SKM-1 (cell line): ENCODE data around the gene VMAC.
"Not testable (repeated sequence)": the region's sequence is repeated elsewhere in the genome, so short reads cannot be mapped to it uniquely, and the experiment has no call there.

Source experiments
- DNase-seq: peaks from one replicate; lab custom pipeline; 2025; ENCODE audit not compliant: unreplicated experiment; lab: John Stamatoyannopoulos, UW

The VMAC gene

DNA sequence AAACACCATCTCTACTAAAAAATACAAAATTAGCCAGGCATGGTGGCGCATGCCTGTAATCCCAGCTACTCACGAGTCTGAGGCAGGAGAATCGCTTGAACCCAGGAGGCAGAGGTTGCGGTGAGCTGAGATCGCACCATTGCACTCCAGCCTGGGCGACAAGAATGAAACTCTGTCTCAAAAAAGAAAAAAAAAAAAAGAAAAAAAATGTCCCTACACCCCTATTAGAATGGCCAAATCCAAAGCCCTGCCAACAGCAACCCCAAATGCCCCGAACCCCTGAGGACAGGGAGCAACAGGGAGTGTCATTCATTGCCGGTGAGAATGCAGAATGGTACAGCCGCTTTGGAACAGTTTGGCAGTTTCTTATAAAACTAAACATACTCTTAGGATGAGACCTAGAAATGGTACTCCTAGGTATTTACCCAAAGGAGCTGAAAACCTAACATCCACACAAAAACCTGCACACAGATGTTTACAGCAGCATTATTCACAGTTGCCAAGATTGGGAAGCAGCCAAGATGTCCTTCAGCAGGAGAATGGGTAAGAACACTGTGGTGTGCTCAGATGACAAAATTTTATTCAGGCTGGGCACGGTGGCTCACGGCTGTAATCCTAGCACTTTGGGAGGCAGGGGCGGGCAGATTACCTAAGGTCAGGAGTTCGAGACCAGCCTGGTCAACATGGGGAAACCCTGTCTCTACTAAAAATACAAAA, 21.4 kb upstream of the VMAC start:
- DNase-seq = not testable (repeated sequence)

DNA sequence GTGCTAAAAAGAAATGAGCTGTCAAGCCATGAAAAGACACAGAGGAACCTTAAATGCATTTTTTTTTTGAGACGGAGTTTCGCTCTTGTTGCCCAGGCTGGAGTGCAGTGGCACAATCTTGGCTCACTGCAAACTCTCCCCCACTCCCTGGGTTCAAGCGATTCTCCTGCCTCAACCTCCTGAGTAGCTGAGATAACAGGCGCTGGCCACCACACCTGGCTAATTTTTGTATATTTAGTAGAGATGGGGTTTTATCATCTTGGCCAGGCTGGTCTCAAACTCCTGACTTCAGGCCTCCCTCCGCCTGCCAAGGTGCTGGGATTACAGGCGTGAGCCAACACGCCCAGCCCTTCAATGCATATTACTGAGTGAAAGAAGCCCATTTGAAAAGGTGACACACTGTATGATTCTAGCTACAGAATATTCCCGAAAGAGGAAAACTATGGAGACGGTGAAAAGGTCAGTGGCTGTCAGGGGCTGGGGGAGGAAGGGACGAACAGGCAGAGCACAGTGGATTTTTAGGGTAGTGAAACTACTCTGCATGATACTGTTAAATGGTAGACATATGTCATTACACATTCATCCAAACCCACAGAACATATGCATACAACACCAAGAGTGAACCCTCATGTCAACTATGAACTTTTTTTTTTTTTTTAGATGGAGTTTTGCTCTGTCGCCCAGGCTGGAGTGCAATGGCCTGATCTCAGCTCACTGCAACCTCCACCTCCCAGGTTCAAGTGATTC, 20.4 kb upstream of the VMAC start:
- DNase-seq = not testable (repeated sequence)

DNA sequence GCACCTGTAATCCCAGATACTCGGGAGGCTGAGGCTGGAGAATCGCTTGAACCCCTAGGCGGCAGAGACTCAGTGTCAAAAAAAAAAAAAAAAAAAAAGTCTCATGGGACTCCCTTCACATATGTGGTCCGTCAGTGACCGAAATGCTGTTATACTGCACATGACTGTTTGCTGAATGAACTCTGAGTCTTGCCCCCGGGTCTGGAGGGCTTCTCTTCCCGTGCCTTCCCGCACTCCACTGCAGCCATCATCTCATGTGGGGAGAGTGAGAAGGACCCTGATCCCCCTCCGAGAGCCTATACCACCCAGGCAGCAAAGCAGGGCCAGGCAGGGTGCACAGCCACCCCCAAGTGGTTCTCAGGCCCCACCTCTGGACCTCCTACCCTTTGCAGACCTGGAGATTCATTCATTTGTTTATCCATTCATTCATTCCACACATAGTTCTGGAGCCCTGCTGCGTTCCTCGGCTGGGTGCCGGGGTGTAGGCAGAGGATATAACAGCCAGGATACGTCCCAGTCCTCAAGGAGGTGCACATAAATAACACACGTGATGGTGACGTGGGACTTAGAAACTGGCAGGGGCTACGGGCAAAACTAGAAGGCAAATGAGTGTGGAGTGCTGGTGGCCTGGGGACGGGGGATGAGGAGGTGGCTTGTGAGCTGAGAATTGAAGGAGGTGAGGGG, 15.2 kb upstream of the VMAC start:
- no peak for DNase-seq

DNA sequence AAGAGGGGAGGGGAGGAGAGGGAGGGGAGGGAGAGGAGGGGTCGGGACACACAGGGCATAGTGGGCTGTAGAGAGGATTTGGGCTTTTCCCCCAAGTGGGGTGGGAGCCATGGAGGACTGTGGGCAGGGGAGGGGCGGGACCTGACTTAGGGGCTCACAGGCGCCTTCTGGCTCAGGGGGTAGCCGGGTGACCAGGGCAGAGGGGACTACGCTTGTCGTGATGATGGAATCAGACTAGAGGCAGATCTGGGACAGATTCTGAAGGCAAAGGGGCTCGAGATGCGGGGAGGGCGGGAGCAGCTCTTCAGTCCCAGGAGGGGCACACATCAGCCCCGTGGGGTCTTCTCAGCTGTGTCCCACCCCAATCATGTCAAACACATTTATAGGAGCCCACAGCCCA, 14.6 kb upstream of the VMAC start:
- no peak for DNase-seq

DNA sequence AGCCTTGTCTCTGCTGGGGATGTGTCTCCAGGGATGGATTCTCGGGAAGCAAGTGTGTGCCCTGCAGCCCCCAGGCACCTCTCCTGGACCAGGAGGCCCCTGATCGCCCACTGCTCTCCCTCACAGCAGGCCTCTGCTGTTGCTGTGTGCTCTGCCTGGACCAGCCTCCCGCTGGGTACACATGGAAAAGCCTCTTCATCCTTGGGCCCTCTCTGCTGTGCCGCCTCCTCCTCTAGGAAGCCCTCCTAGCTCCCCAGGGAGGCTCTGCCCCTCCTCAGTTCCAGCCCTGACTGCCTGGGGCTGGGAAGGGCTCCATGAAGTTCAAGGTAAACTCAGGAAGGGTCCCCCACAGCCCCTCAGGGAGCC, 13.1 kb upstream of the VMAC start:
- no peak for DNase-seq

DNA sequence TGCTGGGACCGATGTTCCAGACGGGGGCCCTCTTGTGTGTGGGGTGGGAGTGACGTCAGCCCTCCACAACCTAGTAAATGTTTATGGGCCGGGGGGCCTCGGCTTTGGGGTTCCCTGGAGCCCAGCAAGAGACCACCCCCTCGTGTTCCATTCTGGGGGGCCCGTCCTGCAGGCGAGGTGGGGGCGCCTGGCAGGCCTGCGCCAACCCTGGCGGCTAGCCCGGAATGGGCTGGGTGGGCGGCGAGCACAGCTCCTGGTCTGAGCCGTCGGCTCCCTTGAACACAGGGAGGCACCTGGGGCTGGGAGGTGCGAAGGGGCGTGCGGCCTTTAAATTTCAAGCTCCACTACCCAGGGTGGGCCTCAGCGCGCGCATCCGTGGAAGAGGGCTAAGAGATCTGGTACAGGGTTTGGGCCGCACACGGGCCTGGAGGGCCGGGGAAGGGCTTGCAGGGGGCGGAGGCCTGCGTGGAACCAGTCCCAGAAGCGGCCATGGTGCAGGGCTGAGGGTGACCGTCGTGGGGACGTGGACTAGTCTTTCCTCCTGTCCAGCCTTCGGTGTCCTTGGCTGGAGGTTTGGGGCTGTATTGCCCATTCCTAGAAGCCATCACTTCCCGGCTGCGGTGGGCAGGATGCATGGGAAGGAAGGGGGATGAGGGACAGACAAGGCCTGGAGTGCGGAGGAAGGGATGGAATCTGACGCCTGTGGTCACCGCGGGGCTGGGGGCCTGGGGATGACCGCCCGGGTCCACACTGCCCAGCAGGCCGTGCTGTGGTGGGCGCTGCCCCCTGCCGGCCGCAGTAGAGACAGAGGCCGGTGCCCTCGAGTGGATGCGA, 12.5 kb upstream of the VMAC start:
- no peak for DNase-seq

DNA sequence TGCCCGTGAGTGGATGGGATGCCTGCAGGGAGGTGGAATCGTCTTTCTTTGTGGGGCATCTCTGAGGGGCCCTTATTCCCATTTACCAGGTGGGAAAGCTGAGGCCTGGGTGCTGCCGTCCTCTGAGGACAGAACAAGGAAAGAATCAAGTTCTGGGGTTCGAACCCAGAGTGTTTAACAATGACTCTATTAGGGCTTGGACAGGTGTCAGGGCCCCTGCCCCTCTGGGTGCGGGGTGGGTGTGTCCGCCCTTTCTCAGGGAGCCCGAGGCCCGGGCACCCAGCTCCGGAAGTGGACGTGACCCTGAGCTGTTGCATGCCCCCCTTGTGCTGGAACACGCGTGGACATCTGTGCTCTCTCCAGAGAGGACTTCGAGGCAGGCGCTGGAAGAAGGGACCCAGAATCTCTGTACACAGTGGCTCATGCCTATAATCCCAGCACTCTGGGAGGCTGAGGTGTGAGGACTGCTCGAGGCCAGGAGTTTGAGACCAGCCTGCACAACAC, 11.8 kb upstream of the VMAC start:
- no peak for DNase-seq

DNA sequence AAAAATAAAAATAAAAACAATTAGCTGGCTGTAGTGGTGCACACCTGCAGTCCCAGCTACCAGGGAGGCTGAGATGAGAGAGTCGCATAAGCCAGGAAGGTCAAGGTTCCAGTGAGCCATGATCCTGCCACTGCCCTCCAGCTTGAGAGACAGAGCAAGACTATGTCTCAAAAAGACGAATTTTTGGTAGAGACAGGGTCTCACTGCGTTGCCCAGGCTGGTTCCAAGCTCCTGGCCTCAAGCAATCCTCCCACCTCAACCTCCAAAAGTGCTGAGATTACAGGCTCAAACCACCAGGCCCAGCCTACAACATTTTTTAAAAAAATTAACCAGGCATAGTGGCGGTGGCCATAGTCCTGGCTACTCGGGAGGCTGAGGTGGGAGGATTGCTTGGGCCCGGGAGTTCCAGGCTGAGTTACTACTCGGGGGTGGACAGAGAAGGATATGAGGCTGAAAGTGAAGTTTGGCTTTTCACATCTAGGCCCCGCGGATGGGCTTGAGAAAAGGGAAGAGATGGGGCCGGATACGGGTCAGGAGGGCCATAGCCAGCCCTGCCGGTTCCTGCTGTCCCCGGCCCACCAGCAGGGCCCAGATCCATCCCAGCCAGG, 11.3 kb upstream of the VMAC start:
- no peak for DNase-seq

DNA sequence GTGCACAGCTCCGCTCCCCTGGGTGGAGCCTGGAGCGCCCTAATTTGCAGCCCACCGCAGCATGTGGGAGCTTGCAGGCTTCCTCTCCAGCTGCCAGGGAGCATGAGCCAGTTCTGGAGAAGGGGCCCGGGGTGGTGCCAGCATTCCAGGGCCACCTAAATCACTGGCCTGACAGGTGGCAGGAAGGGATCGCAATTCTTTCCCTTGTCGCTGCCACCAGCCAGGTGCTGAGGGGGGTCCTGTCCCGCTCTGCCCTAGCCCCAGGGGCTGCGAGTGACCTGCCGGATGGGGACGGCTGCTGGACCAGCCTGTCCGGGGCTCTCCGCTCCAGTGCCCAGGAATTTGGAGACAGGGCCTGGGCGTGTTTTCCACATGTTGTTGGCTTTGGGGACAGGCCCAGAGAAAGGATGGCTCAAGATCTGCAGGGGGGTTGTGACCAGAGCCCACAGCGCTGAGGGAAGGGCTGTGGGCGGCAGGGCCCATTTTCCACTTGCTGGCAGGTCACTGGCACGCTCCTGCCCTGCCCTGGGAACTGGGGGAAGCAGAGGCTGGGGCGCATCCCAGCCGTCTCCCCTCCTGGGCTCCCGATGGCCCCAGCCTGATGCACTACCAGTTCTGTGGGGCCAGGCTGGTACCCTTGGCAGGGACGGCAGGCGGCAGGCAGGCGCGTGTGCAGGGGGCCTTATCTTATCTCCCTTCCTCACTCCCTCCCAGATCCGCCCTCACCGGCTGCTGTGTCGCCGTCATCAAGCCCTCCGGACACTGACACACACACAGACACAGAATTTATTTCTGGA, 10.6 kb upstream of the VMAC start:
- no peak for DNase-seq

DNA sequence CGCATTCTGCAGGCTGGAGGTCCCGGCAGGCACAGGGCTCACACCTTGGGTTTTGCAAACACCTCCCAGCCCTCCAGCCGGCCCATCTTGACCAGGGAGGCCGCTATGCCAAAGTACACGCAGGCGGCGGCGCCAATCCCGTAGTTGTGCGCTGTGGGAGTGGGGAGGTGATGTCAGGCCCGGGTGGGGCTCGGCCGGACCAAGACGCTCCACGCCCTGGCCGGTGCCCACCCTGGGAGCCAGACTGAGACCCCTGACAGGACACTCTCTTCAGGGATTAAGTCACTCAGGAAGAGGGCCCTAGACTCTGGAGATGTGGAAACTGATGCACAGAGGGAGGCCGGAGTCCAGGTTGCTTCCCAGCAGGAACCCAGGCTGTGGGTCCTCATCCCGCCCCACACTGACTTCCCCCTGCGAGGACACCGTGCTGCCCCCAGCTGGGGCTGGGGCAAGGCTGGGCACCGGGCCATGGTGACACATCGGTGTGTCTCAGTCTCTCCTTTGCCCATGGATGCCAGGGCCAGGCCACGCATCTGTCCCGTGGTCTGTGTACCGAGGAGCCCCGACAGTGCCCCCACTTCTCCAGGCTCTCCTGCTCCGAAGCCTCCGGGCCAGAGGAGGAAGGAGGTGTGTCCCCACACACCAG, 9.8 kb upstream of the VMAC start:
- no peak for DNase-seq

DNA sequence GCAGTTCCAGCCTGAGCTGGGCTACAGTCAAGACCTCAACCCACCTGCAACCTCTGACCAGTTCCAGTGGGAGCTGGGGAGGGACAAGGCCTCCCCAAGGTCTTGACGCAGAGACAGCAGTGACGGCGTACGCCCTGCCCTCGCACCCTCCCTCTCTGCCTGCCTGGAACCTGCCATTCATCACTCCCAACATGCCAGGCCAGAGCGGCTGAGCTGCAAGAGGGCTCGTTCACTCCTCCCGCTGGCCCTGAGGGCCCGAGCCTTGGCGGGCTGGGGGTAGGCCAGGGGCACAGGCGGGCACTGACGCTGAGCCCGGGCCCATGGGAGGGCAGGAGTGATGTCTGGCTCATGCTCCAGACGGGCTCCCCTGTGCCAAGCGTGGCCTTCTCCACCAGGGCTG, 9.3 kb upstream of the VMAC start:
- no peak for DNase-seq

DNA sequence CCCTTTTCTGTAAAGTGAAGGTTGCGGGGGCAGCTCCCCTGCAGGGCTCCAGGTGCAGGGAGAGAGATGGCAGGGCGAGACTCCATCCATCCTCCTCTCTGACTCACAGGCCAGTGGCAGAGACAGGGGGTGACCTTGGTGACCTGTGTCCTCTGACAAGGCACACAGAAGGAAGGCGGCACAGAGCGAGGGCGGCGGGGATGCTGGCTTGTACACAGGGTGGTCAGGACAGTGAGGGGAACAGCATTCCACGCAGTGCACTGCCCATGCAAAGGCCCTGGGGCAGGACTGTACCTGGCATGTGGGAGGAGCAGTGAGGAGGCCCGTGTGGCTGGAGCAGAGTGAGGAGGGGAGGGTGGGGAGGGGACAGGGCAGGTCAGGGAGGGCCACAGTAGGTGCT, 8.8 kb upstream of the VMAC start:
- no peak for DNase-seq

DNA sequence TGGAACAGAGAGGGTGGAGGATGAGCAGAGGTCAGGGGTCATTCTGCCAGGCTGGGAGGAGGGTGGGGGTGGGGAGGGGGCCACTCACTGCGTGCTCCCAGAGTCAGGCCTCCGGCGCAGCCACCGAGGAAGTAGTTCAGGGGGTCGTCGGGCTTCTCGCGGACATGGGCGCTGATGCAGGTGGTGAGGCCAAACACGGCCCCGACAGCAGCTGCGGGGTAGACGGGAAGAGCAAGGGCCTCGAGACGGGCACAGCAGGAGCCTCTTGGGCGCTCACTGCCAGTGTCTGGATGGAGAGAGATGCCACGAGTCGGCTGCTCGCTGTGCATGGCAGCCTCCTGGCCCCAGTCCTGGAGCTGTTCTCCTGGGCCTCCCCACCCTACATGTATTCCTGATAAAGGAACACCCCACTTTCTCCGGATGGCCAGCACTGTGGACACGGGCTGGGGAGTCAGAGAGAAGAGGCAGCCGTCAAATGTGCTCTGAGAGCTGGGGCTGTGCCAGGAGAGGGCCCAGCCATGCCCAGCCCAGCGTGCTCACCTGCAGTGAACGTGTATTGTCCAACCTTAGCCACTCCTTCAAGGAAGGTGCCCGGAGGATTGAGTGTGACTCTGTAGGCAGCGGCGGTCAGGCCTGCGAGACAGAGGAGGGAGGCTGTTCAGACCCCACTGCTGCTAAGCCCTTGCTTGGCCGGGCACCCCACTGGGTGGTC, 8.2 kb upstream of the VMAC start:
- DNase-seq = no peak

DNA sequence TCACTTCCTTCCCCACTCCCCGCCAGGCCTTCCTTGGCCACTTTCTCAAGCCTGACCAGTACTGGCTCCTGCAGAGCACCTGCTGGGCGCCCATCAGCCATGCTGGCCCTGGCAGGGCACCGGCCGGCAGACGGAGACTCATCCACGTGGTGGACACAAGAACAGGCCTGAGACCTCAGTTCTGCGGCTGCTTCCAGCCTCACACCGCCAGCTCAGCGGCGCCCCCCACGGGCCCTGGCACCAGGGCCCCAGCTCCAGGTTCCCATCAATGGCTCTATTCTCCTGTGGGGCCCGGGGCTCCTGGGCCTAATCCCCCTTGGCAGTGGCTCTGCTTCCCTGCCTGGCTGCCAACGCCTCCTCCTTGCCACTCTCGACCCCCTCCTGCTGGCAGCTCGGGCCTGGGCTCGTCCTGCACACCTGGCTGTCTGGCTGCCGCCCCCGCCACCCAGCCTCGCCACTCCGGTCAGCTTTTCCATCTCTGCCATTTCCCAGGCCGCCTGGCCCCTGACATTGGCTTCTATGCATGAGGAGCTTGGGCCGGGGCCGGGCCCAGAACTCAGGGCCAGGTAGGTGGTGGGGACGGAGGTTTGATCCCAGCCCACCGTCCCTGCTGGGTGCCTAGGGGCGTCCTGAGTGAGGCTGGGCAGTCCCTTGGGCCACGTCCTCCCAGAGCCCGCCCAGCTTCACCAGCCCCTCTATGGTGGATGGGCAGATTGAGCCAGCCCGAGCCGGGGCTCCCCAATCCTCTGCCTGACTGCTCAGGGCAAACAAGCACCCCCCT, 7.3 kb upstream of the VMAC start:
- no peak for DNase-seq

DNA sequence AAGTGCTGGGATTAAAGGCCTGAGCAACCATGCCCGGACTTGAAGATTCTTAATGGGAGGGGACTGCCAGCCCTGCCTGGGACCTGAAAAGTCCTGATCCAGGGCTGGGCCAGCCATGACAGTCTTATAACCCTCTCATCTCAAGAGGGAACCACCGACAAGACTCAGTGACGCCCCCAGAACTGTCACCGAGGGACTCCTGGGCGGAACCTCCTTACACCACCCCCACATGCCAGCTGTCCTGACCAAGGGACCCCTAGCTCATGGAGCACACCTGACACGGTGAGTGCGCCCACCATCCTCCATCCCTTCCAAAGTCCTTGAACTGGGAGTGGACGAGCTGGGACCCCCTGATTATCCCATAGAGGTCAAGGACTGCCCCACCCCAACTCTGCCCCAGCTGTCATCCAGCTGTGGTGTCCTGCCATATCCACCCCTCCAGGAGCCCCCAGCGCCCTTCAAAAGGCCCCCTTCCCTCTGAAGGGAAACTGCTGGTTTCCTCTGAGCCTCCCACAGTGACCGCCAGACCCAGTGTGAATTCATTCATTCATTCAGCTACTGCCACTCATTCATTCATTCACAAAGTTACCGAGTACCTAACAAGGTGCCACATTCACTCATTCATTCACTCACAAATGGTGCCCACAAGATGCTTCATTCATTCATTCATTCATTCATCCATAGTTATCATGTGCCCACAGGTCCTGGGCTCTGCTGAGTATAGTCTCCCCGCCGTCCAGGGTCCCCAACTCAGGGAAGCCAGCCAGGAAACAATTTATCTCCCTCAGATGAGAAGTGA, 4.7 kb upstream of the VMAC start:
- no peak for DNase-seq

DNA sequence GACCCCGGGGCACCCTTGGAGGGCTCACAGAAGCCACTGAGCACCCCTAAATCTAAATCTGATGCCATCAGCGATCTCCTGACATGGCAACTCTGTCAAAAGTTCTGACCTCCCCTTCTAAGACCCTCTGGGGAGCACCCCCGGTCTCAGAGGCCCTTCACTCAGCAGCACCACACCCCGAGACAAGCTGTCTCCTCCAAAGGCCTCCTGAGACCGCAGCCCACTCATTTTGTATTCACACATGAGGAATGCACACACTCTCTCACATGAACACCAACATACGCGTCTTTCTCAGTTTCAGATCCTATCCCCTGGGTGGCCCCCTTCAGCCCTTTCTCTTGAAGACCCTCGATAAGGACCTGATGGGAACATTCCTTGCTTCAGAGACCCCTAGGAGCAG, 3.7 kb upstream of the VMAC start:
- DNase-seq = no peak

DNA sequence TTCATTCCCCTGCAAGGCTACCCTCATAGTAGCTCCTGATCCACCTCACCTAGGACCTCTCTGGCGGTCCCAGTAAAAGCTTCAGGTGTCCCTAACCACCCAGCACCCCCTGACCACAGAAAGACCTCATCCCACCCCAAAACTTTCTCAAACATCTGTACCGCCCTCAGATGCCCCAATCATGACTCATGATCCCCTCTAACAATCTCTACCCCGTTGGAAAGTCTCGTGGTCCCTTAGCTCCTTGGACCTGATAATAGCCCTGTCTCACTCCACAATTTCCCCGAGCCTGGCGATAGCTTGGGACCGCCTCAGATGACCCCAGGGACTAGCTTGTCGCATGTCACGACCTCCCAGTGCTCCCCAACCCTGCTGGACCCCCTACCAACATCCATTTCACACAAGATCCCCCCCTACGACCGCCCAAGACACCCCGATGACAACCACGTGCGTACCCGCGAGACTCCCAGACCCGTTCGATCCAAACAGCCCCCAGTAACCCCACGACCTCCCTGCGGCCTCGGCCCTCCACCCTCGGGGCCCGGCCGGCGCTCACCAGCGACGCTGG, 1.5 kb upstream of the VMAC start:
- DNase-seq = no peak
